Panc1 (cell line): Measurements from ENCODE around the gene C12orf75. TPM values are rescaled to one million over a fixed set of nuclear protein-coding genes. Genes with fewer than 3 reads are reported as not detected.

Experiments
- ATAC-seq: fragments of 200-7000 bp; cut with Tn5 transposase; 2 replicates; pipeline ENCODE4 v1.9.1; 2020; ENCODE audit warnings: mild to moderate bottlenecking, moderate library complexity
- BruUV-seq: library from RNA; stranded (reverse); fragments of 400-500 nt; replicated peaks from 2 replicates; lab custom pipeline; 2021; lab: Mats Ljungman, UMichigan
- CTCF ChIA-PET: fragments of 300-600 bp; sonication (Branson Sonifier 250); formaldehyde crosslinking; loops from one replicate; lab custom pipeline; 2022; ENCODE audit warnings: antibody characterized with exemption; lab: Charles Lee
- POLR2A ChIA-PET: fragments of 300-600 bp; sonication (Branson Sonifier 250); formaldehyde crosslinking; loops from one replicate; lab custom pipeline; 2022; ENCODE audit warnings: antibody characterized with exemption; lab: Charles Lee
- DNase-seq: peaks from one replicate; pipeline ENCODE4 v3.0.0-alpha.2; 2010; ENCODE audit warnings: low read depth, low spot score
- H3K27ac ChIP-seq: 2 replicates; pipeline ENCODE4 v1.5.1; 2011; ENCODE audit warnings: mild to moderate bottlenecking, low read length, inconsistent platforms
- H3K27me3 ChIP-seq: fragments of 200-500 bp; sonication (Bioruptor generic); 2 replicates; pipeline ENCODE4 v1.6.0; 2014; ENCODE audit warnings: low read length, inconsistent platforms; ENCODE audit not compliant: control insufficient read depth, insufficient read depth
- H3K36me3 ChIP-seq: fragments of 200-500 bp; sonication (Bioruptor generic); 2 replicates; pipeline ENCODE4 v1.5.1; 2014; ENCODE audit warnings: inconsistent platforms, mild to moderate bottlenecking, low read length, moderate library complexity; ENCODE audit not compliant: control insufficient read depth, insufficient read depth
- H3K4me1 ChIP-seq: 2 replicates; pipeline ENCODE4 v1.5.1; 2011; ENCODE audit warnings: inconsistent platforms, mild to moderate bottlenecking, low read length, moderate library complexity; ENCODE audit not compliant: control insufficient read depth, insufficient read depth
- H3K4me3 ChIP-seq, 2 experiments: 2 replicates each; pipeline ENCODE4 v1.5.1; 2011 to 2012; ENCODE audit warnings: low read depth in 2 of 2, low read length in 2 of 2, mild to moderate bottlenecking in 2 of 2, inconsistent platforms in 1 of 2, moderate library complexity in 1 of 2
- H3K9me3 ChIP-seq: fragments of 200-500 bp; sonication (Bioruptor generic); 2 replicates; pipeline ENCODE4 v1.5.1; 2014; ENCODE audit warnings: low read depth, mild to moderate bottlenecking, inconsistent platforms, low read length, moderate library complexity; ENCODE audit not compliant: control insufficient read depth, insufficient read depth
- CTCF ChIP-seq: fragments of 450-650 bp; IDR thresholded peaks from 2 replicates; pipeline ENCODE4 v1.5.1; 2017; ENCODE audit warnings: mild to moderate bottlenecking
- POLR2AphosphoS5 ChIP-seq: IDR thresholded peaks from 2 replicates; pipeline ENCODE4 v1.6.1; 2012; ENCODE audit warnings: mild to moderate bottlenecking, low read depth, low read length, moderate library complexity
- REST ChIP-seq, 2 experiments: IDR thresholded peaks; 2 replicates each; pipeline ENCODE4 v1.6.1; 2011 to 2012; ENCODE audit warnings: low read depth in 2 of 2, control low read depth in 1 of 2, low read length in 1 of 2, mild to moderate bottlenecking in 1 of 2, moderate library complexity in 1 of 2; ENCODE audit not compliant: insufficient read depth in 1 of 2
- SIN3A ChIP-seq: IDR thresholded peaks from 2 replicates; pipeline ENCODE4 v1.6.1; 2012; ENCODE audit warnings: low read depth, mild to moderate bottlenecking, low read length, moderate library complexity, borderline replicate concordance; ENCODE audit not compliant: insufficient read depth
- TCF7L2 ChIP-seq: IDR thresholded peaks from 2 replicates; pipeline ENCODE4 v1.6.1; 2011; ENCODE audit warnings: mild to moderate bottlenecking, low read depth, low read length, inconsistent platforms
- in situ Hi-C: cut with HindIII; loops from 2 replicates; pipeline ENCODE4 v1.10.0; 2016; ENCODE audit warnings: low sequenced_read_pairs, low pct_unique_long_range_greater_than_20kb
- intact Hi-C: fragments of 100-400 bp; cut with micrococcal nuclease; formaldehyde crosslinking; loops from one replicate; pipeline ENCODE4 v1.10.0; 2022; ENCODE audit not compliant: unreplicated experiment
- total RNA-seq: library from RNA; stranded (reverse); gene quantifications from one replicate; pipeline ENCODE4 v1.2.1, GENCODE V29; 2021; ENCODE audit not compliant: unreplicated experiment

Gene C12orf75
- total RNA-seq, 1 experiment from 2014 or later = 132 TPM

GRCh38 chr12:105287408-105287807 lies 43.1 kb upstream of the C12orf75 start:
- H3K9me3 ChIP-seq = no peaks in the 10 kb centered on the region
- no peak for ATAC-seq
- in situ Hi-C loops = no loop called here

GRCh38 chr12:105288311-105288996 lies 42.0 kb upstream of the C12orf75 start:
- no TSS peak for BruUV-seq
- intact Hi-C loops = no loop called here
- H3K4me3 ChIP-seq = no peak overlapping the region
- TF ChIP-seq CTCF = peak; percentile 20; the same call in 1 of the 2 replicates
- no peak for TF ChIP-seq REST (IDR thresholded peaks at IDR 0.05; ENCODE audit: insufficient read depth in 1 of 2, low read depth in 2 of 2, low read length in 1 of 2)
- TF ChIP-seq SIN3A = no peak
- no peaks in the 10 kb centered on the region for H3K9me3 ChIP-seq
- H3K36me3 ChIP-seq = no peaks in the 10 kb centered on the region
- H3K27me3 ChIP-seq = peaks cover 5% of the 10 kb centered on the region
- in situ Hi-C loops = no loop called here
- ChIA-PET CTCF (no interaction called here), POLR2A (no interaction called here)
- no peak overlapping the region for H3K27ac ChIP-seq
- ATAC-seq (no peak), DNase-seq (no peak)
- H3K4me1 ChIP-seq = no peaks in the 10 kb centered on the region

More at GRCh38 chr12:105287408-105287807, 43.1 kb upstream of the C12orf75 start:
- no TSS peak for BruUV-seq
- Histone ChIP-seq H3K36me3 (no peaks in the 10 kb centered on the region), H3K27ac (no peak overlapping the region), H3K4me1 (no peaks in the 10 kb centered on the region), H3K4me3 (no peak overlapping the region), H3K27me3 (peaks cover 5% of the 10 kb centered on the region)
- no peak for TF ChIP-seq CTCF
- TF ChIP-seq TCF7L2 = no peak
- TF ChIP-seq REST (IDR thresholded peaks at IDR 0.05; ENCODE audit: insufficient read depth in 1 of 2, low read depth in 2 of 2, low read length in 1 of 2) = no peak
- no peak for TF ChIP-seq SIN3A
- no peak for TF ChIP-seq POLR2AphosphoS5
- intact Hi-C loops = no loop called here
- ChIA-PET CTCF (interaction anchor here (0.6 kb wide), 1 partner anchor 1137 kb away, joined by 4 read pairs; no protein-coding TSS in a partner anchor), POLR2A (no interaction called here)
- no peak for DNase-seq
